NCI-H1930 (cell line): ENCODE data around the gene PPFIBP2.

Experiments used
- DNase-seq, 2 experiments: peaks; one replicate each; lab custom pipeline; 2025; lab: John Stamatoyannopoulos, UW

Gene PPFIBP2

DNA sequence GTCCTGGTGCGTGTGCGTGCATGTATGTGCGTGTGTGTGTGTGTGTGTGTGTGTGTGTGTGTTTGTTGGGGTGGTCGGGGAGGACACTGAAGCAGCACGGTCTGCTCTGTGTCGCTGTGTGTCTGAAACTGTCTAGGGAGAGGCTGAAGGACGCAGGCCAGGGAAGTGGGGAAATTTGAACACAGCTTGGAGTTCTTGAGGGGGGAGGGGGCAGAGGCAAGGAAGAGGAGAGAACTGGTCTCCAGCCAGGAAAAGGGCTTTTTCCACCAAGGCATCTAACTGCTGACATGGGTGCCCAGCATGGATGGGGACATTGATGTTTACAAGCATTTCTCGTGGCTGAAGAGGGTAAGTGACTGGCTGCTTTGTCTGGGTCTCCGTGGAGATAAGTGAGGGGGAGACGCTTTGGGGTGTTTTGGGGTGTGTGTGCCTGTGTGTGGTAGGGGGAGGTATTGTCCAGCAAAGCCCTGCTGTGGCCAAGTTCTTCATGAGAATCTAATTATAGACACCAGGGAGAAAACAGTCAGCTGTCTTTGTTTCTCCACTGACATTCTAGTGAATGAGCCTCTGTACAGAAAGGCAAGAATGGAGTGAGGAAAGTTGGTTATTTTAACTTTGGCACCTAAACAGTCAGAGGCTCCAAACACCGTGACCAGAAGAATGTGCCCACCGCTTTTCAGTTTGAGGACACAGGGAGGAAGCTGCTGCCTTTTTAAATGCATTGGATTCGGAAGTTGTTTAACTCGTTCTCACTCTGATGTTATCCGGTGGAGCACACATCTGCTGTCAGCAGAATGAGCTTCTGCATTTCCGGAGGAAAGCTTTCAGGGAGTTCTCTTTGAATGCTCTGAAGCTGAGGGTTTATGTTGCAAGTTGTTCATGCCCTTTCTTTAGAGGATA lies 63.7 kb downstream of the PPFIBP2 start:
- no peak for DNase-seq

DNA sequence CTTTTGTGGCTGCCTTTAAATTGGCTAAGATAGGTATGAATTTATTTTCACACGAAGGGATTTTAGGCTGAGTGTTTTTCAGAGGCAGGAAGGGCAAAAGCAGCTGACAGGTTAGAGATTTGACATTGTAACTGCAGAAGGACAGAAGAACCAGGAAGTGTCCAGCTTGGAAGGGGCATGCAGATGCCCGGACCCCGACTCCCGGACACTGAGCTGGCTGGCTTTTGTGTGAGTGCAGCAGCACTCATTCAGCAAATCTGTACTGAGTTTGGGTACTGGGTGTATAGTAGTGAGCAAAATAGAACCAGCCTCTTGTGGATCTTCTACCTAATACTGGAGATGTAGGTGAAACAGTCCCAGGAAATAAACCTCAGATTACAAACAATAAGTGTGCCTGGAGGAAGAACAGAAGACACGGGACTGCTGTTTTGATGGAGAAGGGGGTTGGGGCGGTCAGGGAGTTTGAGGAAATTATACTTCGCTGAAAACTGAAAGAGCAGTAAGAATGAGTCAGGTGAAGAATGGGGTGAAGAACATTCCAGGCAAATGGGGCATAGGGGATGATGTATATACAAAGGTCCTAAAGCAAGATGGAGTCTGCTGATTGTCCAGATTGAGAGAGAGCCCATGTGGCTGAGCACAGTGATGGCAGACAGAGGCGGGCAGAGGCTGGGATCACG lies 64.6 kb downstream of the PPFIBP2 start:
- no peak for DNase-seq

DNA sequence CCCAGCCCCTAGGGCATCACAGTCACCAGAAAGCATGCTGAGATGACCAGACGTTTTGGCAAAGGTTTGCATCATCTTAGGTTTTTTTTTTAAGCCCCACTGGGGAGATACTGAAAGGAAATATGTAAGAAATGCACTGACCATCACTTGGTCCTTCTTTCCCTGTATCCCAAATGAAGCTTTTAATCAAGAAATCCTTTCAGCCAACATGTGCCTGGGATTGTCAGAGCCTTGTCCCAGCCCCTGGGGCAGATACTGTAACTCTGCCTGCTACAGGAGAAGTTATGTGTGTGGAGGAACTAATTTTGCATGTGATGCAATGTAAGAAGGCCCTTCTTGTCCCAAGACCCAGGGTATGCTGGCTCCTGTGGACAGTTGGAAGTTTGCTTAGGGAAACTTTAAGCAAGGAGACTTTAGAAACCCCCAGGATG lies 65.6 kb downstream of the PPFIBP2 start:
- DNase-seq: no peak

DNA sequence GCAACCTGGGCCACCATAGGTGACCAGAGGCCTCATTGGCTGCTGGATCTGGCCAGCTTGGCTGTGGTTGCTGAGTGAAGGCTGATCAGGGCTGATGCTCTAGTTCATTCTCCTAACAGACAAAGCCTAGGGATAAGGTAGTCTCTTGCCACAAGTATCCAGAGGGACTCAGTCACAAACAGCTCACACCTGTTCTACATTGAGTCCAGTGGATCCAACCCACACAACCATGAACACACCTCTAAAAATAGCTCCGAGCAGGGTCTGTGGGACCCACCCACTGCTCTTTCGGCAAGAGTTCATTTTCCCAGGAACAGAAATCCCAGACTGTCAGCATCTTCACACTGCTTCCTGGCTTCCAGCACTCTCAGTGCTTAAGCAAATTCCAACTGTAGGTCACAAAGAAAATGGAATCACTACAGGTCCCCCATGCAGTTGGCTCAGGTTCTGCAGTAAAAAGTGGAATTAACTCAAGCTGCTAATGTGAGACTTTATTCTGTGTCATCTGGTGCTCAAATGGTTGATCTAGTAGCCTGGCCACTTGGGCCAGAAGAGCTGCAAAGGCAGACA lies 67.3 kb downstream of the PPFIBP2 start:
- no peak for DNase-seq

DNA sequence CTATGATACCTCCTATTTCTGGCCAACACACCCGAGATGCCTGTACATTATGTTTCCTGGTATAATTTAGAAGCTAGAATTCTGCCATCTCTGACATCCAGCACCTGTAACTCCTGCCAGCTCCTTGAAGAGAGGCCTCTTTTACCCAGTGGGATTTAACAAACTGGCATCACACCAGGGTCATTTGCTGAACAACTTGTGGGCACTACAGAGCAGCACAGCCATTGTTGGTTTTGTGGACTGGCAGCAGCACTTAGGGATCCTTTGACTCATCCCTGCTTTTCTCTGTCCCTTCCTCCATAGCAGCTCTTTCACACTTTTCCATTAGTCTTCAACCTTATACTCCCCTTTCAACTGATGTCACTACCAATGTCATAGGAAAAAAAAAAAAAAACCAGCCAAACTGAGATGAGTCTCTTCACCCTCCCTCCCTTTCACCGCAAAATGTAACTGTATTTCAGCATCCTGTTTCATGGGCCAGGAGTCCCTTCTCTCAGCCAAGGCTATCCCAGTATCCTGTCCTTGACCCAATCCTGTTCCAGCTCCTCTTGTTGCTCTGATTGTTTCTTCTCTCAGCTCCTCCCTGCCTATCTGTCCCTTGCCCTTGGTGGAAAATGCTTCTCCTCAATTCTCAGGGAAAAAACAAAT lies 68.7 kb downstream of the PPFIBP2 start:
- DNase-seq: no peak

DNA sequence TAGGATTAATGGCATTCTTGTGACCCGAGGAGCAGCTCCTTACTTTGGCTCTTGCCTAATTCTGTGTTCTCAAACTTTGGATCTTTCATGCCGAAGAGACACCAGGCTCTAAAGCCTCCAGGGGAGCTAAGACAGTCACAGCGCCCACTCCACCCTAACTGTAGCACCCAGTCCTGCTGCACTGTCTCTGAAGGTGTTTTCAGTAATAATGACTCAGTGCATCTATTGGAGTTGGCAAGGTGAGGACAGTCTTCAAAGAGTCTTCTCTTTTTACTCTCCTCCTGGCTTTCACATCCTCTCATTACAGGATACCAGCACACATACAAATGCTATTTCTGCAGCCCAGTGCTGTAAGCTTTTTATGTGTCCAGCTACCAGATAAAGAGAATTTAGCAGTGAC lies 69.4 kb downstream of the PPFIBP2 start:
- DNase-seq: no peak

DNA sequence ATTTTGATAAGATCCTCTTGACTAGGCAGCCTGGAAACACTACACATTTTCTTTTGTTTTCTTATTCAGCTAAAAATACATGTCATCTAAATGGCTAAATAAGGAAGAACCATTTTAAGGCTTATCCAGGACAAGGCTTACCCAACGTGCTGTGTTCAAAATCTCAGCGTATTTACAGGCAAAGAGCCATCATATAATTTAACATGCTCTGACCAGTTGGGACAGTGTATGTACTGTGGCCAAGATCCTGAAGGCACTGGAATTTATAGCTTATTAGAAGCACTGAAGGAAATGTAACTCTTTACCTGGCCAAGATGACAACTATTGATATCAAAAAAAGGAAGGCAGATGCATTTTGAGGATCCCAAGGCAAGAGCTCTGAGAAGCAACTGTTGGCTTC lies 71.1 kb downstream of the PPFIBP2 start:
- no peak for DNase-seq

DNA sequence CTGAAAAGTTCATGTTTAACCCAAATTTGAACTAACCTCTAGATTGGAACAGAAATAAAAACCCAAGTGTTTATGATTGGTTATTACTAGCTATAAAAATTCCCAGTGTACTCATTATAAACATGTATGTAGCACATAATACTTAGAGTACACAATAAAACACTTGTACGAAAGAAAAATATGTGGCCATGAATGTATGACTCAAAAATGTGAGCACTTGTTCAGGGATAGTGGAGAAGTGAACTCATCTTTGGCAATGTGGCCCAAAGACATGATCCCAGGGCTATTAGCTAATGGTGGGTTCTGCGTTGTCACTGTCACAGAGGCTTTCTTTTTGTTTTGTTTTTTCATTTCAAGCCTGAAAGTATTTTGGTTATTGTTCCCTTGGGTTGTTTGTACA lies 72.0 kb downstream of the PPFIBP2 start:
- DNase-seq: no peak

DNA sequence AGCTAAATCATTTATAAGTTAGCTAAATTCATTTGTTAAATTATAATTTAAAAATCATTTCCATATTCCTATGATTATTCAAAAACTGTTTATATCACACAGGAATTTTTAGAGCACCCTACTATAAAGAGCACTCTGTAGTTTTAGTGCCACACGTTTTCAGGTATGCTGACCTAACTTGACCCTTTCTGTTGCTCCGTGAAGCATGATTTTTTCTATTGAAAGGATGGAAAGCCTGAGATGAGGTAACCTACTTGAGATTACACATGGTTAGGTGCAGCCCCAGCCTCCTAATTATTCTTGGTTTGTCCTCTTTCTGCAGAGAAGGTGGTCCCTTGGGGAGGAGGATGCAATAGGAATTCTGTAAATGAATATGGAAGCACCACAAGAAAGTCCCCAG lies 72.6 kb downstream of the PPFIBP2 start:
- no peak for DNase-seq

DNA sequence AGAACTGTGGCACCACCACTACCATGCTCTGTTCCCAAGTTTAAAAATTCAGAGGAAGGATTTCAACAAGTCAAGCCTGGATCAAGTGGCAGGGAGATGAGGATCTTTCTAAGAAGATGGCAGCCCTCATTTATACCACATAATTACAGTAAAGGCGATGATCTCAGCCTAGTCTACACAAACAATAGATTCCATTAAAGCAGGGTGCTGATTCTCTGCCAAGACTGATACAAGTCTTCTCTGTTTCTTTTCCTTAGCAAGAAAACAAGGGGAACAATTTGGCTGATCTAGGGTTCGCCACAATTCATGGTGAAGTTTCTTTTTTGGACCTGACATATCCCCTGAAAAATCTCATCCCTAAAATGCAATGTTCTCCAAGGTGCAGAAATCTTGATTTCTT lies 73.9 kb downstream of the PPFIBP2 start:
- DNase-seq: no peak

DNA sequence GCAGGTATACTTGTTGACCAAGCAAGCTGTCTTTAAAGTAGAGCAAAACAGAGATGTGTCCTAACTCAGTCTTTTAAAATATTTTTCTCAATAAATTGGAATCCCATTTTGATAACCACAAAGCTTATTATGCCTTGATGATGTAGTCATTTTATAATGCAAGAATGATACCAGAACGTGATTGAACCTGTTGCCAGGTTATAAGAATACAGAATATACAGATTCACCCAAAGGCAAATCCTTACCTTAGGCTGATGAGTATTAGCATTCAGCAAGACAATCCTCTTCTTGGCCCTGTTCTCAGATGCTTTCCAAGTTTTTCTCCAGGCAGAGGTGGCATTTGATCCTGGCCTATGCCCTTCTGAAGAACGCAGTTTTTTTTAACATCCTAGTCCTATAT lies 76.1 kb downstream of the PPFIBP2 start:
- DNase-seq: no peak

DNA sequence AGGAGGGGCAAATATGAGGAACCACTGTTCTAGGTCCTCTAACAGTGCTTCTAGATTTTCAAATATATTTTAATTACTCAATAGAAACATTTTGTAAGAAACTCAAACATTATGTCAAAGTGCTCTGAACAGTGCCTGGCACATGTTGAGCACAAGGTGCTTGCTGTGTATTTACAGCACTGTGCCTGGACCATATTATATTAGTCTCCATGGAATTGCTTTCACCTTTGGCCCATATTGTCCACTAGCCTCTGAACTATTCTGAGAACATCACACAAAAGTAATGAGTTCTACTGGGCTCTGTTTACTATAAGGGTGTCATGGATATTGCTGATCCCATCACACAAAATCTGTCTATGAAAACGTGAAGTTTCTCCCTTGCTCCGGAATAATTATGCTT lies 76.7 kb downstream of the PPFIBP2 start:
- no peak for DNase-seq

DNA sequence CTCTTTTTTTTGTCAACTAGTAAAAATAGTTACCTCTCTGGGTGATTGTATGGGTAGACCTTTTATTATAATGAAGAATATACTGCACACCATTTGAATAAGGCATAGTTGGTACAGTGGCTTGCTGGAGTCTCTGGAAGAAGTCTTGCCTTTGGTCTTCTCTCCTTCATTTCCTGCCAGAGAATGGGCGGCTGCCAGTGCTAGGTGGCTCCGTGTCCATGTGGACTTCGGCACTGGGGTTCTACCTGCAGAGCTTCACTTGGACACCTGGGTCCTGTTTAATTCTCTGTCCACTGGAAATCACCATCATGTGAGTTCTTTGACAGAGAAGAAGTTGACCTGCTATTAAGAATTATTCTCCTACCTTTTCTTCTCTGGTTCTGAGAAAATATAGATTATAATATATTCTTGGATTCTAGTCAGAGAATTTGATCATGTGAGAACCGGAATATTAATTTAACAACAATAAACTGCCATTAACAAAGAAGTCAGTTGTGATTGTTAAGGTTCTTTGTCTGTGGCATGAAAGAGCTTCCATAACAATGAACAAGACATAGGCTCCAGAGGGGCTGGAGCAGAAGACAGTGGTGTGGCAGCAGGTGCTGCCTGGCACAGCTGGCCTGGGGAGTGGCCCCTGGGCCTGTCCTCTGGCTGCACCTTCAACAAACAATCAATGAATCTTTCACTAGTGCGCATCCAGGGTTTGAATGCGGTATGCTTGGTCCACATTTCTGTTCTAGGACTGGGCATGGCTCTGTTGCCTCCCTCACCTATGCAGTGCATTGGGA lies 77.5 kb downstream of the PPFIBP2 start:
- DNase-seq: no peak

DNA sequence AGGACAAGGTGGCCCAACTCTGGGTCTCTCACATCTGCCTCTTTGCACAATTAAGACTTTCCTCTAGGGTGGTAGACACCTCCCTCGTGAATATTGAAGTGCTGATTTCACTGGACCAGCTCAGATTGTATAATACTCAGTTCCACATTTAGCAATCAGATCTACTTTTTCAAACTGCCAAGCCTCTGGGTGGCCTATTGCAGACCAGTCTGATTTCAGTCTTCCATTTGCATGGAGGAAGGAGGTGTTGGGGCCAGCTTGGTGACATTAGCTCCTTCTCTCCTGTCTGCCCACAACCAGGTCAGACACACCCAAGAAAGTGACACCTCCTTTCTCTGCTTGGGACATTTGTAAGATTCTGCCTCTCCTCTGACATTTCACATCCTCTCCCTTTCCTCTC lies 78.2 kb downstream of the PPFIBP2 start:
- DNase-seq: no peak

DNA sequence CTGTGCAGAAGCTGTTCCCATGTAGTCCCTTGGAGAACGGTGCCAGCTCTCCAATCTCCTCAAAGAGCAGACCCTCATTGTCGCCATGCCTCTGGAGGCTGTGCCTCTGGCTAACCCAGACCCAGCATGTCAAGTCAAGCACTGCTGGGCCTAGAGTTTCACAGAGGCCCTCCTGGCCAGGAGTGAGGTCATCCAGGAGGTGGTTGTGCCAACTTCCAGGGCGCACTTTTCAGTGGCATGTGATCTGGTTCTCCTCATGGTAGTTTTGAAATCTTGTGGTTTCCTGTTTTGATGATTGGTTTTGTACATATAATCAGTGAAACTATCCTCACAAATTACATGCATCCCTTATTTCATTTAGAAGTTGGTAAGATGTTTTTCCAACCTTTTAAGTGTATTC lies 78.9 kb downstream of the PPFIBP2 start:
- no peak for DNase-seq

DNA sequence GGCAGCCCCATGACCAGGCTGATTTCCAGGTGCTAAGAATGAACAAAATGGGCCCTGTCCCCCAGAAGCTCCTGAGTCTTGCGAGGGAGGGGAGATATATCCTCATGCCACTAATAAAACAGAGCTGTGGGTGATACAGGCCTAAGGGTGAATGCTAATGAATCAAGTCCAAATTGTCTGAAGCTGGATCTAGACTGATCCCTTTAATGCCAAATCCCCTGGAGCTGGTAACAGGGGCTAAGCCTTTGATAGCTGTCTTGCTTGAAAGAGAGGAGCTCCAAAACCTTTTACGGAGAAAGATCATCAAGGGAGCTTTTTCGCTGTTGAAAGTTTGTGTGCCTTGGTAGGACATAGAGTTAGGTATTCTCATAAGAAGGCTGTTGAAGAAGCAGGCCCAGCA lies 79.7 kb downstream of the PPFIBP2 start:
- DNase-seq: no peak

DNA sequence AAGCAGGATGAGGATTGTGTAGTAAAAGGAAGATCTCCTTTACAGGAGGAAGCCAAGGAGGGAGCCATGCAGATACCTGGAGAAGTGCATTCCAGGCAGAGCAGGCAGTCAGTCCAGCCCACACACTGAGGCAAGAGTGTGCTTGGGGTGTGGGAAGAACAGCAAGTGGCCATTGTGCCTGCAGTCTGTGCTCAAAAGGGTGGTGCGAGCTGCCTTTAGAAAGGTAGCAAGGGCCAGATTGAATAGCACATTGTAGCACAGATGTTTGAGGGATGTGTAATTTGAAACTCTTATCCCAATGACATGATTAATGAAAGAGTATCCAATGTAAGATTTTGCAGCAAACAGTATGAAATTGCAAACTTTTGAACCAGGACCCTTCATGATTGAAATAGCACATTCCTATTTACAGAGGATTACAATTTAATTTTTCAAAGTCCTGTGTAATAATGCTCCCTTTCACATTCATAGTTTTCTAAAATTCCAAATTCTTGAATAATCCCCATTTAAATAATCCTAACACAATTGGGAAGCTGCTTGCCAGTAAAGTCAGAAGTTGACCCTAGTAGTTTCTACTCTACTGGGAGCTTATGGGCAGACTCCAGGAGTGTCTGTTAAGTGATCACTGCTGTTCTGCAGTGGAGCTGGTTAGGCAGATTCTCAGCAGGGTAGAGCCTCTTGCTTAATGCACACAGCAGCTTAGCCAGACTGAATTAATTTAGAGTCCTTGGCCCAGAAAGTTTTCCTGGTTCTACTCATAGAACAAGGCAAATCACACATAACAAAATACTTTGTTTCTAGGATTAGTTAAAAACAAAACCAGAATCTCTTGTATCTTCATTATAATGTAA lies 81.4 kb downstream of the PPFIBP2 start:
- DNase-seq: no peak

DNA sequence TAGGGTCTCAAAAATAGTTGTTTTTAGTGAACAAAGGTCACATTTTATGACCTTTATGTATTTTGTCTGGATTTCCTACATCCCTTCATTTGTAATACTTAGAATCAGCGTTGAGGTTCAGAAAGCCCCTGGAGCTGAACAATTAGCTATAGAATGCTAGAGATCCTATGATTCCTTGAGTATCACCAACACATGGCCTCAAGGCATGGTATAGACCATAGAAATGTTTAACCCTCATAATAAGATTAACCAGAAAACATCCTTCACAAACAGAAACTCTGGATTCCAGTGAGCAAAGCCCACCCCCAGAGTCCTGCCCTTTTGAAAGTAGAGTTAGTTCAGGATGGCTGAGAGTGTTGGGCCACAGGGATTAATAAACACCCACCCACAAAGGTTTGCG lies 82.2 kb downstream of the PPFIBP2 start:
- no peak for DNase-seq

DNA sequence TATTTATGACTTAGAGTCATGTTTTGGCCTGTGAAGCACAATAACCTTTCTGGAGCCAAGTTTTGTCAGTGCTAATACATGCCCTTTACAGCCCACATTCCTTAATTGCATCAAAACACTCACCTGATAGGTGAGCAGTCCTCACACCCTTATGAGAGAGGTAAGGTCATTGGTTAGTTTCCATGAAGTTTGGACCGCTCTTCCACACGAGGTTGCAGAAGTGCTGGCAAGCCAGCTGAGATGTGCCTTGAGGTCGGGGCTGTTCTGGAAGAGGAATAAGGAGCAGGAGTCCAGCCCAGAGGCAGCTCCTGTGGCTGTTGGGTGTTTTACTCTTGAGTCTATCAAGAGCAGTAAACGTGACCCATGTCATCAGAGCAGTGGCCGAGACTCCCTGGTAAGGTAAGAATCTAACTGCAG lies 83.2 kb downstream of the PPFIBP2 start:
- no peak for DNase-seq

DNA sequence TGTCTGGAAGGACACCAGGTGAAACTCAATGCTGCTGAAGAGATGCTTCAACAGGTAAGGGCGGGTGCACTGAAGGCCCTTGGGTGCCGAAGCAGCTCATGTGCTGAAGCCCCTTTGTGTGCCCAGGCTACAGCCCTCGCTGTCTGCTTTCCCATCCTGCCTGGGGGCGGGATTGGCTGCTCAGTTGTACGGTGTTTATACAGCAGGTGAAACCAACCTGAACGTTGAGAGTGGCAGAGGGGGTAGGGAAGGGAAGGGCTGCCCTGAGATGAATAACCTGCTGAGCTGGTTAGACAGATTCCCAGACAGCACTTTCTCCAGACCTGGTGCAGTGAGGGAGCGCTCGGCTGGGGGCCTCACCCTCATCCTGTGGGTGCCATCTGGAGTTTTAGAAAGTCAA lies 83.8 kb downstream of the PPFIBP2 start:
- DNase-seq: no peak

DNA sequence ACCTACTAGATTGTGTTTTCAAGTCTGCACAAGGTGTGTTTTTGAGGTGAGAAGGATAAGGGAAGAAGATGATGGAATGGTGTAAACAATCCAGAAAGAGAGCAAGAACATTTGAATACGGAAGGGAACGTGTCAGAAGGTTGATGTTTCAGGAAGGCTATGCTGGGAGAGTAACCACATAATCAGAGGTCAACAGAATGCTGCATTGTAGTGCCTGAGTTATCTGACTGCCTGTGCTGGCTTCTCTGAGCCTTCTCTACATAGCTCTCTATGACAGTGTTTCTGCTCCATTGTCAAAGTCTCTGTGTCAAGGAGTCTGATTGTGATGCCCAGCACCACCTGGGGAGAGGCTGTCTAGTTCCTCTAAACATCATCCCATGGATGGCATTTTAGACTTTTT lies 85.4 kb downstream of the PPFIBP2 start:
- no peak for DNase-seq
